Germinal center (tissue), 1 donor: ENCODE results near the gene STUM.
A peak's percentile ranks its signal among the peaks of the same experiment; 100 is the strongest.
"Not testable (repeated sequence)": the region's sequence is repeated elsewhere in the genome, so short reads cannot be mapped to it uniquely, and the experiment has no call there.

ENCODE experiments used
- DNase-seq: peaks from one replicate; pipeline ENCODE4 v3.0.0; 2012; ENCODE audit warnings: mixed read lengths, low spot score

The STUM gene

GRCh38 chr1:226548256-226549093 is at the start of gene STUM:
STUM (plus strand) TSS chr1:226548764; CDS start chr1:226548905, 141 bp downstream.
- peak; percentile 62 for DNase-seq

- not testable (repeated sequence) for DNase-seq
Measured at GRCh38 chr1:226499699-226500098, 48.9 kb upstream of the STUM start.

- DNase-seq: no peak
Measured at GRCh38 chr1:226506021-226506420, 42.5 kb upstream of the STUM start.

GRCh38 chr1:226506921-226507320 is 41.6 kb upstream of the STUM start:
- DNase-seq: no peak

GRCh38 chr1:226510453-226510852 is 38.1 kb upstream of the STUM start:
- DNase-seq: no peak

GRCh38 chr1:226511296-226511695 is 37.3 kb upstream of the STUM start:
- DNase-seq: no peak

GRCh38 chr1:226512076-226512728 is 36.4 kb upstream of the STUM start:
- no peak for DNase-seq

GRCh38 chr1:226518375-226518774 is 30.2 kb upstream of the STUM start:
- DNase-seq: no peak

- DNase-seq: no peak
Measured at GRCh38 chr1:226519135-226519534, 29.4 kb upstream of the STUM start.

- no peak for DNase-seq
Measured at GRCh38 chr1:226519716-226520598, 28.6 kb upstream of the STUM start.

- DNase-seq: no peak
Measured at GRCh38 chr1:226520640-226521355, 27.8 kb upstream of the STUM start.

GRCh38 chr1:226523646-226524406 is 24.7 kb upstream of the STUM start:
- DNase-seq: no peak

- no peak for DNase-seq
Measured at GRCh38 chr1:226524547-226524946, 24.0 kb upstream of the STUM start.

GRCh38 chr1:226525750-226526149 is 22.8 kb upstream of the STUM start:
- DNase-seq: no peak

GRCh38 chr1:226526801-226527595 is 21.6 kb upstream of the STUM start:
- DNase-seq: no peak

- DNase-seq: no peak
Measured at GRCh38 chr1:226529891-226530290, 18.7 kb upstream of the STUM start.

- DNase-seq: no peak
Measured at GRCh38 chr1:226530591-226530990, 18.0 kb upstream of the STUM start.

GRCh38 chr1:226531360-226532093 is 17.0 kb upstream of the STUM start:
- no peak for DNase-seq

- no peak for DNase-seq
Measured at GRCh38 chr1:226532553-226532952, 16.0 kb upstream of the STUM start.
